Heart left ventricle (tissue), 16 donors: ENCODE results near the gene DNER. TPM values are rescaled to one million over a fixed set of nuclear protein-coding genes. Genes with fewer than 3 reads are reported as not detected.
A peak's percentile ranks its signal among the peaks of the same experiment; 100 is the strongest.

Source experiments
- ATAC-seq, 4 donors: fragments of 200-7000 bp; cut with Tn5 transposase; one replicate each; pipeline ENCODE4 v1.9.1; 2020 to 2022; ENCODE audit warnings: moderate library complexity in 4 of 4, mild to moderate bottlenecking in 3 of 4, moderate number of reproducible peaks in 1 of 4
- DNase-seq, 5 donors: peaks; one replicate each; pipeline ENCODE4 v3.0.0-alpha.2; 2020
- H3K27ac ChIP-seq, 12 donors: fragments of 200-600 bp; sonication (generic) in 4 of 12; one replicate each; pipeline versions ENCODE4 v1.5.0 to v1.8.0; 2016 to 2022; ENCODE audit warnings: mild to moderate bottlenecking in 2 of 12
- H3K27me3 ChIP-seq, 9 donors: fragments of 200-600 bp; sonication (generic) in 2 of 9; one replicate each; pipeline versions ENCODE4 v1.5.1 to v1.8.0; 2016 to 2022; ENCODE audit warnings: mild to moderate bottlenecking in 3 of 9
- H3K36me3 ChIP-seq, 9 donors: fragments of 200-600 bp; sonication (generic) in 2 of 9; one replicate each; pipeline versions ENCODE4 v1.5.0 to v1.8.0; 2018 to 2022; ENCODE audit warnings: mild to moderate bottlenecking in 2 of 9
- H3K4me1 ChIP-seq, 12 donors: fragments of 200-600 bp; sonication (generic) in 4 of 12; one replicate each; pipeline versions ENCODE4 v1.5.0 to v1.8.0; 2016 to 2022; ENCODE audit warnings: mild to moderate bottlenecking in 3 of 12
- H3K4me3 ChIP-seq, 12 donors: fragments of 200-600 bp; sonication (generic) in 4 of 12; one replicate each; pipeline versions ENCODE4 v1.5.0 to v1.8.0; 2017 to 2022; ENCODE audit warnings: mild to moderate bottlenecking in 9 of 12, moderate library complexity in 4 of 12
- H3K9me3 ChIP-seq, 12 donors: fragments of 200-600 bp; sonication (generic) in 4 of 12; one replicate each; pipeline versions ENCODE4 v1.5.0 to v1.8.0; 2016 to 2022; ENCODE audit warnings: mild to moderate bottlenecking in 1 of 12
- CTCF ChIP-seq, 12 donors: fragments of 200-600 bp; sonication (generic) in 4 of 12; IDR thresholded peaks; one replicate each; pipeline versions ENCODE4 v1.5.0 to v1.8.0; 2018 to 2022; ENCODE audit warnings: antibody characterized with exemption in 12 of 12, mild to moderate bottlenecking in 5 of 12
- POLR2A ChIP-seq, 2 donors: fragments of 450-650 bp; IDR thresholded peaks; one replicate each; pipeline ENCODE4 v1.6.1; 2017; ENCODE audit warnings: antibody characterized with exemption in 2 of 2, mild to moderate bottlenecking in 2 of 2, moderate library complexity in 2 of 2
- WGBS, 4 donors: extraction: QIAGEN DNeasy Blood & Tissue Kit in 2 of 4; methylation state at CpG; one replicate each; pipeline versions ENCODE4 v1.1.5 to v1.1.7; 2013 to 2018; 5-methylcytosine and 5-hydroxymethylcytosine counted together
- intact Hi-C, 10 donors: fragments of 100-400 bp; cut with DNase I; formaldehyde crosslinking; loops; one replicate each; pipeline versions ENCODE4 v1.11.1 to v1.14.2; 2022
- polyA plus RNA-seq, 2 donors: library from polyadenylated mRNA; stranded (reverse); fragments of 200-250 nt; gene quantifications; one replicate each; pipeline ENCODE4 v1.2.3, GENCODE V29; 2013
- total RNA-seq, 9 donors: library from RNA; depleted of rRNA in 2 of 9; stranded (reverse); fragments of >200 nt in 2 of 9; fragmentation: NEBNext Ultra II Directional in 3 of 9; extraction: Animal tissue kit (Norgen Biotek cat#: 25700) in 3 of 9; gene quantifications; one replicate each; pipeline versions ENCODE4 v1.1.0 to v1.2.4, GENCODE V29; 2016 to 2023
- donor health status: ischemic (EF 13 %, LVEDD 7.1; RV severe dilation, severe dysfunction).
- donor health status: healthy with polysubstance abuse.
- donor health status: DM: no; HTN: yes; CAD: no.
- donor health status: DM: no; HTN: no; CAD: no.
- donor health status: ischemic (EF 25% LVEDD 6.9; RV normal size, moderate dysfunction).
- donor health status: ischemic (EF 25% LVEDD 5.7; RV mildly dilated, moderate dysfunction).
- donor health status: healthy.
- donor health status: DM: yes; HTN: yes; CAD: no.
- donor health status: ischemic (EF 35%, LVEDD 5.7; RV mildly dilated, moderate dysfunction).
- donor health status: nonischemic (EF 11% LVEDD 7.7; RV severe dilation, severe dysfunction).
- donor health status: DM: yes; HTN: yes; CAD: no.
- donor health status: PGD.
- donor health status: ischemic (EF 29% LVEDD 5.4; RV normal size, mild dysfunction).
- donor health status: nonischemic (EF 23%, LVEDD 6.1; RV moderate dilation, normal function).

DNER gene
- total and polyA plus RNA-seq, 11 donors, result 0.19 to 3.3 (median 0.82) TPM

GRCh38 chr2:229393926-229394325 lies 320.4 kb downstream of the DNER start:
- Histone ChIP-seq H3K36me3 (no peaks in the 10 kb centered on the region), H3K4me3 (no peak overlapping the region), H3K27me3 (no peaks in the 10 kb centered on the region), H3K27ac (no peak overlapping the region), H3K9me3 (peaks cover 0 to 21% (median 4%) of the 10 kb centered on the region in 12 donors), H3K4me1 (peaks cover 0 to 10% (median 0%) of the 10 kb centered on the region in 12 donors)
- ATAC-seq, result no peak
- whole genome bisulfite sequencing, 4 donors, result 93 to 96% (median 94%) methylated on average over 4 of the region's 4 CpGs
- no peak for TF ChIP-seq POLR2A (IDR thresholded peaks at IDR 0.05)
- no peak for TF ChIP-seq CTCF (IDR thresholded peaks at IDR 0.05)
- intact Hi-C loops, result no loop called here
- DNase-seq, result no peak

- Histone ChIP-seq H3K27me3 (no peaks in the 10 kb centered on the region), H3K36me3 (no peaks in the 10 kb centered on the region), H3K9me3 (peaks cover 0 to 21% (median 4%) of the 10 kb centered on the region in 12 donors), H3K27ac (peak overlapping the region in 9 of 12 donors; percentile 8 to 80 (median 36)), H3K4me3 (no peak overlapping the region), H3K4me1 (peaks cover 0 to 10% (median 0%) of the 10 kb centered on the region in 12 donors)
- ATAC-seq, result peak; percentile 61 to 78 (median 71)
- intact Hi-C loops, result no loop called here
- WGBS, 4 donors, result 41 to 59% (median 57%) methylated on average over 2 of the region's 2 CpGs
- no peak for TF ChIP-seq POLR2A (IDR thresholded peaks at IDR 0.05)
- TF ChIP-seq CTCF (IDR thresholded peaks at IDR 0.05), result no peak
- no peak for DNase-seq
These were observed 322.2 kb downstream of the DNER start for GRCh38 chr2:229392196-229392595.

DNA sequence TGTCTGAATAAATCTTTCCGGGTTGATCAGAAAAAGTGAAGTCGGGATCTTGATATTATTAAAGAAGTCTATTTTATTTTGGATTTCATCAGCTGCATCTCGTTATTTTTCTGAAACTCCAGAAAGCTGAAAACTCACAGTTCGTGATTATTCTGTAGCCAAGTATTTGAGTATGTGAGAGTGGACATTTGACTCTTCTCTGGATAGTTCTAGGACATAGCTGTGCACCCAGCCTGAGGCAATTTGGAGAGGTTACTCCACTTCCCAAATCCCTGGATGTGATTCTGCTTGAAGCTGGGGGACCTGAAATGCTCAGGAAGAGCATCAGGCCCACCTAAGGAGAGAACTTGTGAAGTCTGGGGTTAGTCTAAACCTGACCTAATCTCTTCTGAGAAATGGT lies 325.6 kb downstream of the DNER start:
- 74 to 81% (median 78%) methylated on average over 4 of the region's 4 CpGs for WGBS, 4 donors
- Histone ChIP-seq H3K27me3 (no peaks in the 10 kb centered on the region), H3K4me1 (peaks cover 0 to 10% (median 0%) of the 10 kb centered on the region in 12 donors), H3K9me3 (peaks cover 0 to 35% (median 6%) of the 10 kb centered on the region in 12 donors), H3K27ac (peak overlapping the region in 4 of 12 donors; percentile 11 to 52 (median 41)), H3K36me3 (no peaks in the 10 kb centered on the region), H3K4me3 (no peak overlapping the region)
- ATAC-seq (no peak), DNase-seq (no peak)
- intact Hi-C loops, result loop anchor here in 1 of 10 donors (1.0 kb wide), 1 partner anchor 8 kb away; no protein-coding TSS in a partner anchor
- TF ChIP-seq POLR2A (IDR thresholded peaks at IDR 0.05) (no peak), CTCF (IDR thresholded peaks at IDR 0.05) (no peak)

DNA sequence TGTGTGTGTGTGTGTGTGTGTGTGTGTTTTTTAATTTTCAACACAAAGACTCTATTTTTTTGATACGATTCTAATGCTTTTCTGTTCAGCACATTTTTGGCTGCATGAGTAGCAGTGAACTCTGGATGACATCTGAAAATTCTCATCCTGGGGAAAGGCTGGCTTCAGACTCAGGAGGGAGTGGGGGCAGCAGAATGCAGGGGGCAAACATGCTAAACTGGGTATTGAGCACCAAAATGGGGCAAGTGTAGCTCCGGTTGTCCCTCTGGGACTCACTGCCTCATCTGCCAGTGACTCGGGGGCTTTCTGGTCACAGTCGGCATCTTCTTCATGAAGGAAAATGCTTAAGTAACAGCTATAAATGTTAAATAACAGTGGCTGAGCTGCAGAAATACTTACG lies 326.5 kb downstream of the DNER start:
- DNase-seq, result no peak
- no peaks in the 10 kb centered on the region for H3K36me3 ChIP-seq
- no peaks in the 10 kb centered on the region for H3K27me3 ChIP-seq
- WGBS, 4 donors, result 51 to 59% (median 53%) methylated on average over 5 of the region's 5 CpGs
- H3K9me3 ChIP-seq, result peaks cover 0 to 31% (median 11%) of the 10 kb centered on the region in 12 donors
- intact Hi-C loops, result loop anchor here in 1 of 10 donors (1.0 kb wide), 1 partner anchor 8 kb away; no protein-coding TSS in a partner anchor
- no peak for TF ChIP-seq POLR2A (IDR thresholded peaks at IDR 0.05)
- TF ChIP-seq CTCF (IDR thresholded peaks at IDR 0.05), result no peak
- H3K4me1 ChIP-seq, result peaks cover 0 to 10% (median 0%) of the 10 kb centered on the region in 12 donors
- peak overlapping the region in 7 of 12 donors; percentile 25 to 52 (median 47) for H3K27ac ChIP-seq
- no peak overlapping the region for H3K4me3 ChIP-seq
- ATAC-seq, result no peak
